ENCODE data around the gene C9orf43. TPM values are rescaled to one million over a fixed set of nuclear protein-coding genes. Genes with fewer than 3 reads are reported as not detected.
A peak's percentile ranks its signal among the peaks of the same experiment; 100 is the strongest.
"Not testable (repeated sequence)": the region's sequence is repeated elsewhere in the genome, so short reads cannot be mapped to it uniquely, and the experiment has no call there.

The C9orf43 gene
- total and polyA plus RNA-seq, 5 experiments from 2014 or later: 0.55 to 1.2 (median 0.95) TPM; not detected in 1

DNA sequence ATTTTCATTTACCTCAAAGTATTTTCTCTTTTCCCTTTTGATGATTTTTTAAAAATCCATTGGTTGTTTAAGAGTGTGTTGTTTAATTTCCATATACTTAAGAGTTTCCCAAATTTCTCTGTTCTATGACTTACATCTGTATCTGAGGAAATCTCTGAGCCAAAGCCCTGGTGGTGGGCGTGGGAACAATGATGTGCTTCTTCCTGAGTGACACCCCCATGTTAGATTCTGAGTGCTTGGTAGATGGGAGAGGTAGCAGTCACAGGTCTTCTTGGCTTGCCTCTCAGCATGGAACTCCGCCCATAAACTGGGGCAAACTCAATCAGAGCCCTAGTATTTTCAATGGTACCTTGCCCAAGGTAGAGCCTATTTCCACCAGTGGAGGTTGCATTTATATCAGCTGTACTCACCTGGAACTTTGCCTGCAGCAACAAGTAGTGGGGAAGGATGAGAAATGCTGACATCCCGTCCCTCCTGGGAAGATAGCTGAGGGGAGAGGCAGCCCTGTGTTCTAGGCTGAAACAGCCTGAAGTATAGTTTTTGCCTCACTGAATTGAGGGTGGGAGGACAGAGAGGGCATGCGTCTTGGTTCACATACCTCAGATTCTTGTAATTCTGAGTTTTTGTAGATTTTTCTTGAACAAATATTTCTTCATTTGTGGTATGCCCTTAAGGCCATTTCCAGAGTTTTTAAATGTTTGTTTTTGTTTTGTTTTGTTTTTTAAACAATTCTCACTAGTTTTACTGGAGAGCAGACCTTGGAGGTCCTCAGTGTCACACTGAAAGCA lies 26.4 kb downstream of the C9orf43 start:
- H3K4me1 Mint-ChIP-seq: no peaks in the 10 kb centered on the region
- ATAC-seq (no peak), DNase-seq (no peak)
- H3K27ac Mint-ChIP-seq: no peak overlapping the region
- POLR2A ChIA-PET: no interaction called here
- H3K4me3 Mint-ChIP-seq: no peak overlapping the region
- no peaks in the 10 kb centered on the region for H3K36me3 Mint-ChIP-seq
- H3K9me3 Mint-ChIP-seq: peaks cover 0 to 2% (median 0%) of the 10 kb centered on the region in 9 donors
- H3K27me3 Mint-ChIP-seq: peaks cover 0 to 1% (median 0%) of the 10 kb centered on the region in 5 donors

DNA sequence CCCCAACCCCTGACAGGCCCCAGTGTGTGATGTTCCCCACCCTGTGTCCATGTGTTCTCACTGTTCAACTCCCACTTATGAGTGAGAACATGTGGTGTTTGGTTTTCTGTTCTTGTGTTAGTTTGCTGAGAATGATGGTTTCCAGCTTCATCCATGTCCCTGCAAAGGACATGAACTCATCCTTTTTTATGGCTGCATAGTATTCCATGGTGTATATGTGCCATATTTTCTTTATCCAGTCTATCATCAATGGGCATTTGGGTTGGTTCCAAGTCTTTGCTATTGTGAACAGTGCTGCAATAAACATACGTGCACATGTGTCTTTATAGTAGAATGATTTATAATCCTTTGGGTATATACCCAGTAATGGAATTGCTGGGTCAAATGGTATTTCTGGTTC lies 27.2 kb downstream of the C9orf43 start:
- H3K4me1 Mint-ChIP-seq, DNase-seq, POLR2A ChIA-PET, H3K27ac Mint-ChIP-seq, ATAC-seq, H3K27me3 Mint-ChIP-seq, H3K36me3 Mint-ChIP-seq, H3K9me3 Mint-ChIP-seq, H3K4me3 Mint-ChIP-seq: not testable (repeated sequence)

DNA sequence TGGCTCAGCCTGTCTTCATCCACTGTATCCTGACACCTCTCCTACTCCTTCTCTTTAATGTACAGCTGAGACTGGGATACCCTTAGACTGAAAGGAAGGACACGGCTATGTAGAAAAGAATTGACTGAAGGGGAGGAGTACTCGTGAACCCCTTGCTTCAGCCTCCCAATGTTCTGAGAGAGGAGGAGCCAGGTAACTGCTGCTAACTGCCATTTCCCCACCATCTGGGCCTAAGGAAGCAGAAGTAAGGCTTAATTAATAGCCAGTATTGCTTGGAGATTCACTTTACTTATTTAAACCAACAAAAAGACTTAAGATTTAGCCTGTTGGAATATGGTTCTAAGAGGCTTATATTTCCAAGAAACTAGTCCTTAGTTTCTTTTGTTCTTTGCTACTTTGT lies 34.2 kb downstream of the C9orf43 start:
- Mint-ChIP-seq H3K4me1 (peaks cover 0 to 3% (median 1%) of the 10 kb centered on the region in 4 donors), H3K27ac (no peak overlapping the region), H3K9me3 (no peaks in the 10 kb centered on the region), H3K27me3 (no peaks in the 10 kb centered on the region), H3K36me3 (no peaks in the 10 kb centered on the region), H3K4me3 (no peak overlapping the region)
- no peak for ATAC-seq
- POLR2A ChIA-PET: no interaction called here
- no peak for DNase-seq

GRCh38 chr9:113446323-113446740 lies 35.8 kb downstream of the C9orf43 start:
- DNase-seq (peak in 3 of 10 donors; percentile 50 to 57 (median 54)), ATAC-seq (peak in 1 of 2 donors; percentile 25)
- H3K9me3 Mint-ChIP-seq: no peaks in the 10 kb centered on the region
- POLR2A ChIA-PET: interaction anchor here (0.8 to 1.4 kb wide), 5 partner anchors 68 to 211 kb away, joined by 3 to 10 read pairs (median 4); no protein-coding TSS in a partner anchor
- no peak overlapping the region for H3K4me3 Mint-ChIP-seq
- H3K27me3 Mint-ChIP-seq: no peaks in the 10 kb centered on the region
- peak overlapping the region in 1 of 10 donors; percentile 4 for H3K27ac Mint-ChIP-seq
- H3K36me3 Mint-ChIP-seq: no peaks in the 10 kb centered on the region
- peaks cover 0 to 3% (median 1%) of the 10 kb centered on the region in 4 donors for H3K4me1 Mint-ChIP-seq

DNA sequence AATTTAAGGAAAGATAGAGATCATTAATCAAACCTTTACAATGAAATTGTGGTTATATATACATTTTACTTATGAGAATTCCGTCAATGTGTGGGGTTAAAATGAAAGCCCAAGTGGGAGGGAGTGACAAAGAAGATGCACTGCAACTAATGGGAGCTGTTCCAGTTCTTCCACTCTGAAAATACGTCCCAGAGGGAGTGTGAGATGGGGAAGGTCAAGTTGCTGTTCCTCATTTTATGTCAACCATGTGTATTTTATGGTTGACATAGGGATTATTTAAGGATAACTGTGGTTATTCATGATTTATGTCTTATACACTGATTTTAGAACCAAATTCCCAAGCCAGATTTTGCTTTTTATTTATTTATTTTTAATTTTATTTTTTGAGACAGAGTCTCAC lies 38.8 kb downstream of the C9orf43 start:
- Mint-ChIP-seq H3K4me1 (peaks cover 0 to 3% (median 1%) of the 10 kb centered on the region in 4 donors), H3K9me3 (no peaks in the 10 kb centered on the region), H3K27ac (no peak overlapping the region), H3K36me3 (no peaks in the 10 kb centered on the region), H3K27me3 (no peaks in the 10 kb centered on the region), H3K4me3 (no peak overlapping the region)
- no peak for ATAC-seq
- no peak for DNase-seq
- POLR2A ChIA-PET: interaction anchor here (1.4 kb wide), 1 partner anchor 132 kb away, joined by 3 read pairs; no protein-coding TSS in a partner anchor

DNA sequence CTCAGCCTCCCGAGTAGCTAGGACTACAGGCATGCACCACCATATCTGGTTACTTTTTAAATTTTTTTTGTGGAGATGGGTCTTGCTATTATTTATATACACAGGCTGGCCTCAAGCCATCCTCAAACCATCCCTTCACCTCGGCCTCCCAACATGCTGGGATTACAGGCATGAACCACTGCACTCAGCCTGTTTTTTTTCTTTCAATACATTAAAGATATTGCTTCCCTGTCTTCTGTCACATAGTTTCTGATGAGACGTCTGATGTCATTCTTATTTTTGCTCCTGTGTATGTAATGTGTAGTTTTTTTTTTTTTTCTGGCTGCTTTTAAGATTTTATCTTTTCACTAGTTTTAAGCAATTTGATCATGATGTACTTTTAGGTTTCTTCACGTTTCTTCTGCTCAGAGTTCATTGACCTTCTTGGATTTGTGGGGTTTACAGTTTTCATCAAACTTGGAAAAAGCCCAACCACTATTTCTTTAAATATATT lies 41.6 kb downstream of the C9orf43 start:
- POLR2A ChIA-PET: interaction anchor here (1.6 kb wide), 1 partner anchor 137 kb away, joined by 6 read pairs; no protein-coding TSS in a partner anchor
- ATAC-seq: no peak
- no peaks in the 10 kb centered on the region for H3K9me3 Mint-ChIP-seq
- H3K27ac Mint-ChIP-seq: no peak overlapping the region
- H3K4me1 Mint-ChIP-seq: peaks cover 0 to 2% (median 0%) of the 10 kb centered on the region in 4 donors
- no peak overlapping the region for H3K4me3 Mint-ChIP-seq
- no peak for DNase-seq
- no peaks in the 10 kb centered on the region for H3K27me3 Mint-ChIP-seq
- H3K36me3 Mint-ChIP-seq: no peaks in the 10 kb centered on the region

DNA sequence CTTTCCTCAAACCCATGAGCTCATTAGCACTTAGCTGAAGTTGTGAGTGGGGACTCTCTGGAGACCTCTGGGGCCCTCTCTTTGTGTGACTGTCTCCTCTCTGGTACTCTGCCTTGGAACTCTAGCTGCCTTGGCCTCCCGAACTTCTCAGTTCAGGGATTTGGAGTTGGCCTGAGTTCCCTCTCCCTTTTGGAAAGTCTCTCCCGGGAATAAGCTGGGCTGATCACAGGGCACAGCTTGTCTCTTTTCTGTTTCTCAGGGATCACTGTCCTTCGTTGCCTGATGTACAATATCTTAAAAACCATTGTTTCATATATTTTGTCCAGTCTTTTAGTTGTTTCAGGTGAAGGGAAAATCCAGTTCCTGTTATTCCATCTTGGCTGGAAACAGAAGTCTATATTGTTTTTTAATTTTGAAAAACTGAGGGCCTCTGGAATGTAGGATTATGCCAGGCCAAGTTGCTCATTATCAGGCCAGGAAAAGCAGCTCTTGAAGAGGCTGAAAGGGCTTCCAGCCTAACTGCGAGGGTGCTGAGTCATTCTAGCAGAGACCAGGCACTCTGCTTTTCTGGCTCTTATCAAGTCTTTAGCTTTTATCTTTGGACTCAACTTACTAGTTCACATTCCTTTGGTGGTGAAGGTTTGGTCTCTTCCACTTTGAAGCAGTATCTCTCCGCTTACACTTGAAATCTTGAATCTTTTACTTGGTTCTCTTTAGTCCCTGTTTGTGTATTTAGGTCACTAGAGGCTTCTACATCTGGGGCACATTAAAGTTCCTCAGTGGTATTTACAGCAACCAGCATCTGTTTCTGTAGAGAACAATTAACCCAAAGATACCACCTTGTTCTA lies 44.6 kb downstream of the C9orf43 start:
- Mint-ChIP-seq H3K4me3 (no peak overlapping the region), H3K27me3 (no peaks in the 10 kb centered on the region), H3K9me3 (no peaks in the 10 kb centered on the region), H3K4me1 (peaks cover 0 to 2% (median 0%) of the 10 kb centered on the region in 4 donors), H3K27ac (no peak overlapping the region), H3K36me3 (no peaks in the 10 kb centered on the region)
- POLR2A ChIA-PET: no interaction called here
- ATAC-seq (no peak), DNase-seq (no peak)

GRCh38 chr9:113456235-113456634 lies 45.7 kb downstream of the C9orf43 start:
- POLR2A ChIA-PET: interaction anchor here (0.7 kb wide), 1 partner anchor 120 kb away, joined by 3 read pairs; no protein-coding TSS in a partner anchor
- peaks cover 0 to 2% (median 0%) of the 10 kb centered on the region in 4 donors for H3K4me1 Mint-ChIP-seq
- no peaks in the 10 kb centered on the region for H3K9me3 Mint-ChIP-seq
- no peak for ATAC-seq
- H3K4me3 Mint-ChIP-seq: no peak overlapping the region
- no peak for DNase-seq
- peak overlapping the region in 2 of 10 donors; percentile 3 to 4 for H3K27ac Mint-ChIP-seq
- H3K27me3 Mint-ChIP-seq: no peaks in the 10 kb centered on the region
- H3K36me3 Mint-ChIP-seq: no peaks in the 10 kb centered on the region

DNA sequence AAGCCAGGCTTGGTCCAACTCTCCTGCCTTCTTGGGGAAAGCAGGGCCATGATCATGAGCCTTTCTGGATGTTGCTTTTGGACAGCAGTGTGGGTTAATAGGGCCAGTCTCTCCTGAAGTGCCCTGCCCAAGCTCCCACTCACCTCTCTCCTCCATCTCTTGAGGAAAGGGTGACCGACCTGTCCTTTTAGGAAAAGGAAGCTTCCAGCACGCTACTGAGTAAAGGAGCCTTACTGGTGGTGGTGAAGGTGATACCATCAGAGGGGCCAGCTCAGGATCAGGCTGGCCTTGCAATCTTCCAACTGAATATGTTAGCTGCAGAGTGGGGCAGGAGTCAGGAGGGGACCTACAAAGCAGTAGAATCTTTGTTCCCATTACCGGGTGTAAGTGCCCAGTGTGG lies 50.7 kb downstream of the C9orf43 start:
- Mint-ChIP-seq H3K4me1 (peaks cover 0 to 11% (median 3%) of the 10 kb centered on the region in 4 donors), H3K36me3 (no peaks in the 10 kb centered on the region), H3K9me3 (no peaks in the 10 kb centered on the region), H3K27me3 (no peaks in the 10 kb centered on the region), H3K4me3 (no peak overlapping the region), H3K27ac (peak overlapping the region in 1 of 10 donors; percentile 1)
- DNase-seq (no peak), ATAC-seq (no peak)
- POLR2A ChIA-PET: no interaction called here

DNA sequence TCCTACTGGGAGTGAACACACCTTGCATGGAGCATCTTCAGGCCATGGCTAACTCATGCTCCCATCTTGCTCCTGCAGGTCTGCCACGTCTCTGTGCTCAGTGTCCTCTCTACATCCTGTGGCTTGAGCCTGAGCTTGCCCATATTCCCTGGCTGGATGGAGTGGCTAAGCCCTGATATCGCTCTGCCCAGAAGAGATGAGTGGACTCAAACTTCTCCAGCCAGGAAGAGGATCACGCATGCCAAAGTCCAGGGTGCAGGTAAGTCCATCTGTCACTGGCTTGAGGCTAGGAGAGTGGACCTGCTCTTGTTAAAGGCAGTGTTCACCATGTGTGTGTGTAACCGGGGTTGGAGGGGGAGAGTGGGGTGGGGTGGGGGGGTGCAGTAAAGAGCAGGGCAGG lies 51.4 kb downstream of the C9orf43 start:
- POLR2A ChIA-PET: interaction anchor here (1.0 kb wide), 1 partner anchor 186 kb away, joined by 3 read pairs; the partner anchor contains the start of genes CDC26 and PRPF4
- Mint-ChIP-seq H3K4me3 (no peak overlapping the region), H3K36me3 (no peaks in the 10 kb centered on the region), H3K9me3 (no peaks in the 10 kb centered on the region), H3K27me3 (no peaks in the 10 kb centered on the region), H3K4me1 (peaks cover 0 to 11% (median 3%) of the 10 kb centered on the region in 4 donors), H3K27ac (no peak overlapping the region)
- ATAC-seq (no peak), DNase-seq (no peak)

DNA sequence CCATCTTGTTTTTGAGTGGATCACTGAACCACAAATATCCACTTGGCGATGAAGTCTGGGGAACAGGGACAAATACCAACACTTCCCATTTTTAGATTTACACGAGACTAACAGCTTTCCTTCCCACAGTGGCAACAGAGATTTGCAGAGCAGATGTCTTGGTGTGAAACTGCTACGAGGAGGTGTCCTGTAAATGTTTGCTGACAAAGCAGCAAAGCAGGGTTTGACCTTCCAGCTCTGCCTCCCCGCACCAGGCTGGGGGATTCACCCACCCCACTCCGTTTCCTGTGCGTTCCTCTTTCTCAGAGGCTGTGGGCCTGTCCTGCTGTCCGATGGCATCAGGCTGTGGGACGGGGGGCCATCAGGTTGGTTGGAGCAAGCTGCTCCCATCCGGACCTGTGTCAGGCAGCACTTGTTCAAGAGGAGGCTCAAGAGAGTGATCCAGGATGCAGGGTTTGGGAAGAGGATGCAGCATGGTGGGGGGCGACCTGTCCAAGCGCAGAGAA lies 52.3 kb downstream of the C9orf43 start:
- Mint-ChIP-seq H3K27ac (no peak overlapping the region), H3K36me3 (no peaks in the 10 kb centered on the region), H3K4me3 (no peak overlapping the region), H3K27me3 (no peaks in the 10 kb centered on the region), H3K9me3 (peaks cover 0 to 7% (median 0%) of the 10 kb centered on the region in 9 donors), H3K4me1 (peaks cover 0 to 11% (median 3%) of the 10 kb centered on the region in 4 donors)
- POLR2A ChIA-PET: interaction anchor here (0.6 to 1.0 kb wide), 2 partner anchors 21 to 187 kb away, joined by 3 read pairs; partner anchors contain the start of genes CDC26 and PRPF4
- ATAC-seq (no peak), DNase-seq (no peak)

All from naive thymus-derived CD8-positive, alpha-beta T cell (primary cell).